Muscle layer of colon (tissue), 2 donors: ENCODE data around the gene ZNF8.

Source experiments
- H3K27ac ChIP-seq: one replicate; pipeline ENCODE4 v1.7.0; 2013; ENCODE audit warnings: low read depth, mild to moderate bottlenecking, low read length, moderate library complexity
- H3K27me3 ChIP-seq, 2 donors: one replicate each; pipeline ENCODE4 v1.7.0; 2013; ENCODE audit warnings: low read length in 2 of 2, mild to moderate bottlenecking in 2 of 2; ENCODE audit not compliant: insufficient read depth in 2 of 2, control insufficient read depth in 1 of 2
- H3K36me3 ChIP-seq: one replicate; pipeline ENCODE4 v1.7.0; 2013; ENCODE audit warnings: mild to moderate bottlenecking, low read length; ENCODE audit not compliant: insufficient read depth
- H3K4me1 ChIP-seq: one replicate; pipeline ENCODE4 v1.7.0; 2013; ENCODE audit warnings: mild to moderate bottlenecking, low read length; ENCODE audit not compliant: insufficient read depth
- H3K4me3 ChIP-seq, 2 donors: one replicate each; pipeline ENCODE4 v1.7.0; 2013; ENCODE audit warnings: low read length in 2 of 2, low read depth in 1 of 2, mild to moderate bottlenecking in 1 of 2, moderate library complexity in 1 of 2
- H3K9ac ChIP-seq: one replicate; pipeline ENCODE4 v1.7.0; 2013; ENCODE audit warnings: low read length
- H3K9me3 ChIP-seq: one replicate; pipeline ENCODE4 v1.7.0; 2013; ENCODE audit warnings: mild to moderate bottlenecking, low read length
- donor health status: abdominal sarcoma.
- donor health status: Adenocarcinoma of cecum.

Gene ZNF8

GRCh38 chr19:58319241-58319640, 40.5 kb downstream of the ZNF8 start:
- Histone ChIP-seq H3K9ac (no peak overlapping the region), H3K4me3 (no peak overlapping the region), H3K27ac (no peak overlapping the region), H3K4me1 (no peaks in the 10 kb centered on the region), H3K9me3 (no peaks in the 10 kb centered on the region), H3K36me3 (peaks cover 28% of the 10 kb centered on the region), H3K27me3 (no peaks in the 10 kb centered on the region)

- Histone ChIP-seq H3K4me3 (peak overlapping the region; percentile 72 to 80), H3K27ac (no peak overlapping the region), H3K9me3 (no peaks in the 10 kb centered on the region), H3K9ac (peak overlapping the region; percentile 72), H3K36me3 (no peaks in the 10 kb centered on the region), H3K4me1 (peaks cover 22% of the 10 kb centered on the region), H3K27me3 (no peaks in the 10 kb centered on the region)
These were observed 46.7 kb downstream of the ZNF8 start for GRCh38 chr19:58325311-58326022.

GRCh38 chr19:58326501-58326913, 47.8 kb downstream of the ZNF8 start:
- peaks cover 22% of the 10 kb centered on the region for H3K4me1 ChIP-seq
- peak overlapping the region; percentile 72 to 80 for H3K4me3 ChIP-seq
- peak overlapping the region; percentile 72 for H3K9ac ChIP-seq
- H3K27me3 ChIP-seq: no peaks in the 10 kb centered on the region
- H3K9me3 ChIP-seq: no peaks in the 10 kb centered on the region
- peak overlapping the region; percentile 89 for H3K27ac ChIP-seq
- no peaks in the 10 kb centered on the region for H3K36me3 ChIP-seq

- peaks cover 22% of the 10 kb centered on the region for H3K4me1 ChIP-seq
These were observed 48.4 kb downstream of the ZNF8 start, which contains the start of gene ZSCAN22 for GRCh38 chr19:58326914-58327726. TSS of gene ZSCAN22 (plus strand) at chr19:58326994. CDS start at chr19:58334803, 7,809 bp downstream.

DNA sequence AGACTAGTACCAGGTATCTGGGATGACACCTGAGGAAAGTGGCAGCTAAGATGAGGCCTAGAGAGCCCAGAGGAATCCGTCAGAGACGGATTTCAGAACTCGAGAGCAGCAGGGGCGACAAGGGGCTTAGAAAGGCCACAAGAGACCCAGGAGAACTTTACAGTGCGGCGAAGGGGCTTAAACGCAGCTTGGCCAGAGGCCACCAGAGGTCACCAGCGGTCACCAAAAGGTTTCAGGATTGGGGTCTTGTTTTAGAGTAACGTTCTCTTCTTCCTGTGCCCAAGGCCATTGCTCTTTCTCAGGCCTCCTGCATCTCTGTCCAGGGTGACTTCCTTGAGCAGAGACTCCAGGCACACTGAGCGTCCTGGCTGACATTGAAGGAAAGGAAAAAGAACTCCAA, 50.2 kb downstream of the ZNF8 start:
- no peak overlapping the region for H3K9ac ChIP-seq
- no peaks in the 10 kb centered on the region for H3K27me3 ChIP-seq
- no peaks in the 10 kb centered on the region for H3K36me3 ChIP-seq
- peaks cover 22% of the 10 kb centered on the region for H3K4me1 ChIP-seq
- H3K27ac ChIP-seq: no peak overlapping the region
- H3K4me3 ChIP-seq: no peak overlapping the region
- no peaks in the 10 kb centered on the region for H3K9me3 ChIP-seq

More at GRCh38 chr19:58326914-58327726, 48.4 kb downstream of the ZNF8 start, which contains the start of gene ZSCAN22:
- Histone ChIP-seq H3K9me3 (no peaks in the 10 kb centered on the region), H3K36me3 (no peaks in the 10 kb centered on the region), H3K27ac (peak within 1 kb of the TSS; percentile 89), H3K27me3 (no peaks in the 10 kb centered on the region), H3K9ac (peak within 1 kb of the TSS; percentile 72), H3K4me3 (peak within 1 kb of the TSS; percentile 72 to 80)

DNA sequence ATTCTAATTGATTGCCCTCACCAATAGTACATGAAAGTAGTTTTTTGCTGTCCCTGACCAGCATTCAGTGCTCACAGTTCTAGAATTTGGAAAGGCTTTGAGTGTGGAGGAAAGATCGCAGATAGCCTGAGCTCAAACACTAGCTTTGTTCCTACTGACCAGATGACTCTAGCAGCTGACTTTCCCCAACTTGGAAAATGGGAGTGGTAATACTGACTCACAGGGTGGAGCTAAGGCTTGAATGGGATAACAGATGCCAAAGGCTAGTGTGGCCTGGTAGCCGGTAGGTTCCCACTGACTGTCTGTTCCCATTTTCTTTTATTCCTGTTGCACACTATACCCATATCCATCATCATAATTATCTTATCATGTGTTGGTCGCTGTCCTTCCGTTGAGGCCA, 51.7 kb downstream of the ZNF8 start:
- Histone ChIP-seq H3K9me3 (no peaks in the 10 kb centered on the region), H3K36me3 (peaks cover 8% of the 10 kb centered on the region), H3K9ac (no peak overlapping the region), H3K4me3 (no peak overlapping the region), H3K27ac (no peak overlapping the region), H3K27me3 (no peaks in the 10 kb centered on the region), H3K4me1 (peaks cover 22% of the 10 kb centered on the region)

DNA sequence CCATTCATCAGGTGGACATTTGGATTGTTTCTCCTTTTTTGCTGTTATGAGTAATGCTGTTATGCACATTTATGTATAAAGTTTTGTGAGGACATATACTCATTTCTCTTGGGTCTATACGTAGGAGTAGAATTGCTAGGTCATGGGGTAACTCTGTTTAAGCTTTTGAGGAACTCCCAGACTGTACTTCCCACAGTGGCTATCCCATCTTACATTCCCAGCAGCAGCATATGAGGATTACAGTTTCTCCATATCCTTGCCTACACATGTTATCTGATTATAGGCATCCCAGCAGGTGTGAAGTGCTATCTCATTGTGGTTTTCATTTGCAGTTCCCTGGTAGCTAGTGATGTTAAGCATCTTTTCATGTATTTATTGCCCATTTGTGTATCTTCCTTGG, 53.9 kb downstream of the ZNF8 start:
- H3K4me1 ChIP-seq: peaks cover 10% of the 10 kb centered on the region
- H3K9ac ChIP-seq: no peak overlapping the region
- H3K9me3 ChIP-seq: no peaks in the 10 kb centered on the region
- no peak overlapping the region for H3K4me3 ChIP-seq
- H3K36me3 ChIP-seq: peaks cover 26% of the 10 kb centered on the region
- H3K27me3 ChIP-seq: no peaks in the 10 kb centered on the region
- no peak overlapping the region for H3K27ac ChIP-seq

DNA sequence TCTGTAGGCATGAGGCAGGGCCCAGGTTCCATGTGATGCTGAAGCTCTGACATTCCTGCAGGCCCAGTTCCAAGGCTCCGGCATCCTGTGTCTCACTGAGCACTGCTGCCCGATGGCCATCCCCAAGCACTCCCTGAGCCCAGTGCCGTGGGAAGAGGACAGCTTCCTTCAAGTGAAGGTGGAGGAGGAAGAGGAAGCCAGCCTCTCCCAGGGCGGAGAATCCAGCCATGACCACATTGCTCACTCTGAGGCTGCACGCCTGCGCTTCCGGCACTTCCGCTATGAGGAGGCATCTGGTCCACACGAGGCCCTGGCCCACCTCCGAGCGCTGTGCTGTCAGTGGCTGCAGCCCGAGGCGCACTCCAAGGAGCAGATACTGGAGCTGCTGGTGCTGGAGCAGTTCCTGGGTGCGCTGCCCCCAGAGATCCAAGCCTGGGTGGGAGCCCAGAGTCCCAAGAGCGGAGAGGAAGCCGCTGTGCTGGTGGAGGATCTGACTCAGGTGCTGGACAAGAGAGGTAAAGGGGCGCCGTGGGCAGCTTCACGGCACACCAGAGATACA, 56.0 kb downstream of the ZNF8 start:
- H3K36me3 ChIP-seq: peaks cover 42% of the 10 kb centered on the region

DNA sequence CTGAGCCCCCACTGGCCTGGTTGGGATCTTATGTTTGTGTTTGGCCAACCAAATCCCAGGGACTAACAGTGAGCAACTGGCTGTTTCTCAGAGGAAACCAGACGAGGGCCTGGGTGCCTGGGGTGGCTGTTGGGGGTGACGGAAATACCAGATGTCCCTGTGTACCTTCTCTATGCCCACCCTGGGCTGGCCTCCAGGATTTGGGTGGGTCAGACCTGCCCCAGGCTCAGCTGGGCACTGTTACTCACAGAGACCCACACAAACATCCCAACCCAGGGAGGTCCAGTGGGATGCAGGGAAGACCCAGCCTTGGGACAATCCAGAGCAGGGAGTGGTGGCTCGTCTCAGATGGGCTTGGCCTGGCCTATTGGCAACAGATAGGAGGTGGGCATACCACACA, 56.9 kb downstream of the ZNF8 start:
- Histone ChIP-seq H3K36me3 (peaks cover 42% of the 10 kb centered on the region), H3K27me3 (no peaks in the 10 kb centered on the region), H3K4me3 (no peak overlapping the region), H3K9me3 (no peaks in the 10 kb centered on the region), H3K4me1 (no peaks in the 10 kb centered on the region), H3K9ac (no peak overlapping the region), H3K27ac (no peak overlapping the region)

More for the DNA sequence above, 56.0 kb downstream of the ZNF8 start:
- H3K4me3 ChIP-seq: no peak overlapping the region
- H3K27ac ChIP-seq: no peak overlapping the region
- no peaks in the 10 kb centered on the region for H3K9me3 ChIP-seq
- no peaks in the 10 kb centered on the region for H3K27me3 ChIP-seq
- no peak overlapping the region for H3K9ac ChIP-seq
- H3K4me1 ChIP-seq: no peaks in the 10 kb centered on the region

GRCh38 chr19:58336216-58336615, 57.5 kb downstream of the ZNF8 start:
- Histone ChIP-seq H3K36me3 (peaks cover 42% of the 10 kb centered on the region), H3K4me3 (no peak overlapping the region), H3K9me3 (no peaks in the 10 kb centered on the region), H3K27ac (no peak overlapping the region), H3K9ac (no peak overlapping the region), H3K27me3 (no peaks in the 10 kb centered on the region), H3K4me1 (no peaks in the 10 kb centered on the region)

GRCh38 chr19:58336820-58337219, 58.1 kb downstream of the ZNF8 start:
- no peak overlapping the region for H3K9ac ChIP-seq
- H3K4me3 ChIP-seq: no peak overlapping the region
- no peaks in the 10 kb centered on the region for H3K9me3 ChIP-seq
- peaks cover 43% of the 10 kb centered on the region for H3K36me3 ChIP-seq
- no peaks in the 10 kb centered on the region for H3K27me3 ChIP-seq
- no peaks in the 10 kb centered on the region for H3K4me1 ChIP-seq
- H3K27ac ChIP-seq: no peak overlapping the region
